A549 treated with GW870086 at 1 μM for 4 hours (cell line): ENCODE data around the gene CFAP99. TPM values are rescaled to one million over a fixed set of nuclear protein-coding genes. Genes with fewer than 3 reads are reported as not detected.

ENCODE experiments used
- total RNA-seq: library from RNA; stranded (reverse); fragments of 200-300 nt; extraction: Qiagen RNA extraction; gene quantifications from 5 replicates; pipeline ENCODE4 v1.2.3, GENCODE V29; 2022; ENCODE audit warnings: low read depth

Gene CFAP99
- 0.06 to 0.38 TPM (median 0.16 TPM) in 5 replicates for total RNA-seq

DNA sequence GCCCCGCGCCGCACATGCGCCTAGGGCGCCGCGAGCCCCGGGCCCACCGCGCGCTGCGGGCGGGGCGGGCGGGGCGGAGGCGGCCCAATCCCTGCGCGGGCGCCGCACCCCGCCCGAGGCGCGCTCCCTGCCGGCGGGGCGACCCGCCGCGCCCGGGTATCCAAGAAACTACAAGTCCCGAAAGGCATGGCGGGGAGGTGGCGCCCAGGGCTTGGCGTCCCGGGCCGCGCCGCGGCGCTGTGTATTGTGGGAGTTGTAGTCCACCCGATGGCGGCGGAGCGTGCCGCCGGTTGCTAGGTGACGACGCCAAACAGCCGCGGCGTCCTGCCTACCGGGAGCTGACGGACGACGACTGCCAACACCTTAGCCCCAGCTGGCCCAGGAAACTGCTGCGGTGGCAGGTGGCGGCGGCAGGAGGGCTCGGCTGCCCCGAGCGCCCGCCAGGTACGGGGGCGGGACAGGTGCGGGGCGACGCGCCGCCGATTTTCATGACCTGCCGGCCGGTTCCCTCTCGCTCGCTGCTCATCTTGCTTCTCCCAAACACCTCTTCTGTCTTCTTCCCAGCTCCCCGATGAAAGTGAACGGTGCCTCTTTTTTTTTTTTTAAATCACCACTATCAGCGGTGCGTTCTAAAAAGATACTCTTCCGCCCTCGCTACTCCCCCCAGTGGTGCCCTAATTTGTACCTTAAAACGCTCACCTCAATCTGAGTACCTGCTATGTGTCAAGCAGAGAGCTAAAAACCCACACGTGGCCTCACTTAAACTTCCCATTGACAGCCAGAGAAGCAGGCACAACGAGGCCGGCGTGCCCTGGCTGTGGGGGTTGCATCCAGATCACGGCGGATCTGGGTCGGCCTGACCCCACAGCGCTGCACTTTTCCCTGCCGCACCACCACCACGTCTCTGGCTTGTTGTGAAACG lies at the start of gene CFAP99:
Gene CFAP99 (plus strand): TSS at position 306 of the 922 bp plus-strand sequence.

GRCh38 chr4:2417765-2418649 lies 748 bp upstream of the CFAP99 start, which contains the start of gene ZFYVE28:
TSS of gene ZFYVE28 (minus strand) at chr4:2418645. CDS start at chr4:2418323, 322 bp downstream.

GRCh38 chr4:2468456-2469191 lies 49.9 kb downstream of the CFAP99 start, which contains the start of gene RNF4:
TSS of gene RNF4 (plus strand) at chr4:2469106. CDS start at chr4:2490494, 21,388 bp downstream.

Other genes with a start within 250 kb of the CFAP99 start
- gene HAUS3, start 176.8 kb upstream of the CFAP99 start, total RNA-seq: 5.7 to 8.2 TPM (median 7.8 TPM) in 5 replicates
- 0.37 to 0.92 TPM (median 0.70 TPM) in 5 replicates for gene POLN, start 176.8 kb upstream of the CFAP99 start, total RNA-seq
- 13.3 to 19.9 TPM (median 17.2 TPM) in 5 replicates for gene MXD4, start 156.8 kb upstream of the CFAP99 start, total RNA-seq
- 2.7 to 3.7 TPM (median 3.0 TPM) in 5 replicates for gene ZFYVE28, start 310 bp upstream of the CFAP99 start, total RNA-seq
- 64.3 to 77.0 TPM (median 65.0 TPM) in 5 replicates for gene RNF4, start 50.2 kb downstream of the CFAP99 start, total RNA-seq
- 7.5 to 8.5 TPM (median 8.5 TPM) in 5 replicates for gene FAM193A, start 117.7 kb downstream of the CFAP99 start, total RNA-seq